GM23338 (cell line): ENCODE data around the gene MAFB. TPM values are rescaled to one million over a fixed set of nuclear protein-coding genes. Genes with fewer than 3 reads are reported as not detected.

Source experiments
- ATAC-seq: fragments of 200-7000 bp; cut with Tn5 transposase; 3 replicates; pipeline ENCODE4 v1.9.1; 2020
- DNase-seq: peaks from one replicate; pipeline ENCODE4 v3.0.0-alpha.2; 2015; ENCODE audit warnings: low spot score
- H2AFZ ChIP-seq: fragments of 200-600 bp; sonication (generic); 2 replicates; pipeline ENCODE4 v1.8.0; 2016; ENCODE audit warnings: antibody characterized with exemption, mild to moderate bottlenecking, moderate library complexity
- H3F3A ChIP-seq: fragments of 200-600 bp; sonication (generic); replicated peaks from 2 replicates; pipeline ENCODE4 v1.8.0; 2017; ENCODE audit warnings: antibody characterized with exemption, mixed run types, low read depth
- H3K27ac ChIP-seq: fragments of 200-600 bp; sonication (generic); 2 replicates; pipeline ENCODE4 v1.6.1; 2016; ENCODE audit warnings: low read depth
- H3K27me3 ChIP-seq: fragments of 200-600 bp; sonication (generic); 2 replicates; pipeline ENCODE4 v1.8.0; 2016; ENCODE audit warnings: mild to moderate bottlenecking, mixed run types, moderate library complexity; ENCODE audit not compliant: insufficient read depth
- H3K36me3 ChIP-seq: fragments of 200-600 bp; sonication (generic); 2 replicates; pipeline ENCODE4 v1.8.0; 2016; ENCODE audit warnings: mild to moderate bottlenecking; ENCODE audit not compliant: insufficient read depth
- H3K4me1 ChIP-seq: fragments of 200-600 bp; sonication (generic); 2 replicates; pipeline ENCODE4 v1.8.0; 2016; ENCODE audit warnings: mild to moderate bottlenecking, moderate library complexity; ENCODE audit not compliant: insufficient read depth
- H3K4me2 ChIP-seq: fragments of 200-600 bp; sonication (generic); 2 replicates; pipeline ENCODE4 v1.7.1; 2017; ENCODE audit warnings: mixed run types
- H3K4me3 ChIP-seq: fragments of 200-600 bp; sonication (generic); 2 replicates; pipeline ENCODE4 v1.6.1; 2016; ENCODE audit warnings: mixed run types
- H3K79me2 ChIP-seq: fragments of 200-600 bp; sonication (generic); replicated peaks from 2 replicates; pipeline ENCODE4 v1.8.0; 2017; ENCODE audit warnings: mild to moderate bottlenecking; ENCODE audit not compliant: insufficient read depth
- H3K9me2 ChIP-seq: fragments of 200-600 bp; sonication (generic); 2 replicates; pipeline ENCODE4 v1.8.0; 2017; ENCODE audit not compliant: insufficient read depth
- H4K20me1 ChIP-seq: fragments of 200-600 bp; sonication (generic); replicated peaks from 2 replicates; pipeline ENCODE4 v1.8.0; 2017; ENCODE audit warnings: mild to moderate bottlenecking; ENCODE audit not compliant: insufficient read depth
- H3K27ac Mint-ChIP-seq: 2 replicates; pipeline ENCODE4 v1.8.0; 2020; ENCODE audit warnings: inconsistent platforms, mild to moderate bottlenecking, moderate library complexity, mixed read lengths
- H3K27me3 Mint-ChIP-seq: 3 replicates; pipeline ENCODE4 v1.8.0; 2022; ENCODE audit warnings: low read depth, mild to moderate bottlenecking, moderate library complexity, mixed read lengths, inconsistent platforms; ENCODE audit not compliant: insufficient read depth, poor library complexity
- H3K36me3 Mint-ChIP-seq: 3 replicates; pipeline ENCODE4 v1.8.0; 2021; ENCODE audit warnings: low read depth, mild to moderate bottlenecking, inconsistent platforms, moderate library complexity, mixed read lengths
- H3K4me1 Mint-ChIP-seq: 3 replicates; pipeline ENCODE4 v1.8.0; 2020; ENCODE audit warnings: mild to moderate bottlenecking, inconsistent platforms, mixed read lengths
- H3K4me3 Mint-ChIP-seq: 3 replicates; pipeline ENCODE4 v1.8.0; 2021; ENCODE audit warnings: moderate library complexity, mild to moderate bottlenecking, inconsistent platforms, mixed read lengths
- H3K9me3 Mint-ChIP-seq: 3 replicates; pipeline ENCODE4 v1.8.0; 2020; ENCODE audit warnings: moderate library complexity, mild to moderate bottlenecking, inconsistent platforms, mixed read lengths
- CREB1 ChIP-seq: fragments of 250-450 bp; sonication (Bioruptor Pico); IDR thresholded peaks from 2 replicates; pipeline ENCODE4 v1.5.0; 2020; ENCODE audit warnings: low read depth, mild to moderate bottlenecking, moderate library complexity
- CTCF ChIP-seq, 2 experiments: fragments of 200-600 bp in 1 of 2; sonication (generic) in 1 of 2; conservative IDR thresholded peaks; 2 replicates each; pipeline versions ENCODE4 v1.5.1 to v1.6.1; 2016 to 2017; ENCODE audit warnings: antibody characterized with exemption in 2 of 2, low read depth in 2 of 2, mild to moderate bottlenecking in 2 of 2, moderate library complexity in 1 of 2
- ETS1 ChIP-seq: IDR thresholded peaks from 2 replicates; pipeline ENCODE4 v1.6.1; 2016; ENCODE audit warnings: antibody characterized with exemption
- EZH2 ChIP-seq: fragments of 200-600 bp; sonication (generic); IDR thresholded peaks from one replicate; pipeline ENCODE4 v1.8.0; 2017; ENCODE audit warnings: antibody characterized with exemption, mild to moderate bottlenecking, low read depth; ENCODE audit not compliant: unreplicated experiment
- EZH2phosphoT487 ChIP-seq: fragments of 200-600 bp; sonication (generic); IDR thresholded peaks from one replicate; pipeline ENCODE4 v1.8.1; 2018; ENCODE audit warnings: antibody characterized with exemption; ENCODE audit not compliant: unreplicated experiment
- JUNB ChIP-seq: IDR thresholded peaks from one replicate; pipeline ENCODE4 v1.6.1; 2016; ENCODE audit warnings: antibody characterized with exemption; ENCODE audit not compliant: unreplicated experiment
- NANOG ChIP-seq: IDR thresholded peaks from 2 replicates; pipeline ENCODE4 v1.6.1; 2016; ENCODE audit warnings: antibody characterized with exemption, borderline replicate concordance
- POLR2AphosphoS5 ChIP-seq: IDR thresholded peaks from 2 replicates; pipeline ENCODE4 v1.6.1; 2016; ENCODE audit warnings: antibody characterized with exemption, low read depth
- REST ChIP-seq: IDR thresholded peaks from one replicate; pipeline ENCODE4 v1.6.1; 2018; ENCODE audit warnings: antibody characterized with exemption; ENCODE audit not compliant: unreplicated experiment
- STAT1 ChIP-seq: IDR thresholded peaks from one replicate; pipeline ENCODE4 v1.6.1; 2016; ENCODE audit warnings: antibody characterized with exemption; ENCODE audit not compliant: unreplicated experiment
- ZNF114 ChIP-seq: fragments of 250-450 bp; sonication (Bioruptor Pico); IDR thresholded peaks from 2 replicates; pipeline ENCODE4 v1.5.0; 2020; ENCODE audit warnings: mild to moderate bottlenecking, moderate library complexity
- ZNF331 ChIP-seq: fragments of 250-450 bp; sonication (Bioruptor Pico); IDR thresholded peaks from 2 replicates; pipeline ENCODE4 v1.5.0; 2020; ENCODE audit warnings: low read depth, mild to moderate bottlenecking, moderate library complexity
- ZNF462 ChIP-seq: fragments of 250-450 bp; sonication (Bioruptor Pico); IDR thresholded peaks from 2 replicates; pipeline ENCODE4 v1.5.0; 2020; ENCODE audit warnings: mild to moderate bottlenecking, moderate library complexity
- polyA plus RNA-seq: library from polyadenylated mRNA; unstranded; fragments of >200 nt; fragmentation: Nextera tagmentation; extraction: Ambion mirVana; gene quantifications from 2 replicates; pipeline ENCODE4 v1.2.1, GENCODE V29; 2016
- total RNA-seq: library from RNA; depleted of rRNA; stranded (reverse); fragments of >200 nt; shearing (Covaris generic); gene quantifications from 2 replicates; pipeline ENCODE4 v1.2.3, GENCODE V29; 2014

Gene MAFB
- total and polyA plus RNA-seq, 2 experiments from 2014 or later: 1.6 to 2.3 TPM

- H3K36me3 Mint-ChIP-seq: no peaks in the 10 kb centered on the region
- H3K4me3 ChIP-seq: no peak overlapping the region
- H3F3A ChIP-seq: no peaks in the 10 kb centered on the region
- no peak overlapping the region for H3K4me2 ChIP-seq
- DNase-seq (no peak), ATAC-seq (no peak)
- no peaks in the 10 kb centered on the region for H3K9me2 ChIP-seq
- no peaks in the 10 kb centered on the region for H3K4me1 ChIP-seq
- H3K4me1 Mint-ChIP-seq: peaks cover 4% of the 10 kb centered on the region; the same call in 2 of the 3 replicates
- H2AFZ ChIP-seq: peak overlapping the region; percentile 23; the same call in 1 of the 2 replicates
- H3K9me3 Mint-ChIP-seq: no peaks in the 10 kb centered on the region; the same call in 2 of the 3 replicates
- H3K4me3 Mint-ChIP-seq: no peak overlapping the region
- no peaks in the 10 kb centered on the region for H3K27me3 ChIP-seq
- TF ChIP-seq CTCF (conservative IDR thresholded peaks at IDR 0.05; ENCODE audit: low read depth in 2 of 2) (no peak), EZH2phosphoT487 (no peak), POLR2AphosphoS5 (no peak), ZNF114 (CRISPR knock-in tag) (no peak), NANOG (no peak), JUNB (no peak), REST (no peak), ZNF462 (CRISPR knock-in tag) (no peak), STAT1 (no peak), CREB1 (CRISPR knock-in tag) (no peak), ZNF331 (no peak), EZH2 (no peak), ETS1 (no peak)
- no peaks in the 10 kb centered on the region for H4K20me1 ChIP-seq
- H3K27ac ChIP-seq: no peak overlapping the region
- H3K27ac Mint-ChIP-seq: no peak overlapping the region
- peaks cover 14% of the 10 kb centered on the region for H3K27me3 Mint-ChIP-seq
- no peaks in the 10 kb centered on the region for H3K36me3 ChIP-seq
- H3K79me2 ChIP-seq: no peaks in the 10 kb centered on the region
Observed at GRCh38 chr20:40643891-40644290, 45.1 kb downstream of the MAFB start.
